MM.1S (cell line): ENCODE measurements around the gene PTPN1.

Source experiments
- DNase-seq: peaks from one replicate; pipeline ENCODE4 v3.0.0-alpha.2; 2015
- H2AFZ ChIP-seq: fragments of 300-600 bp; sonication (generic); 2 replicates; pipeline ENCODE4 v1.6.0; 2016; ENCODE audit warnings: antibody characterized with exemption, low read length
- H3F3A ChIP-seq: fragments of 300-600 bp; sonication (generic); 2 replicates; pipeline ENCODE4 v1.6.1; 2016; ENCODE audit warnings: mild to moderate bottlenecking, antibody characterized with exemption, low read length, moderate library complexity, mixed read lengths; ENCODE audit not compliant: insufficient read depth
- H3K27ac ChIP-seq: fragments of 300-600 bp; sonication (generic); 2 replicates; pipeline ENCODE4 v1.5.1; 2016; ENCODE audit warnings: mild to moderate bottlenecking, low read length
- H3K27me3 ChIP-seq: fragments of 300-600 bp; sonication (generic); replicated peaks from 2 replicates; pipeline ENCODE4 v1.6.0; 2016; ENCODE audit warnings: low read length; ENCODE audit not compliant: insufficient read depth
- H3K36me3 ChIP-seq: fragments of 300-600 bp; sonication (generic); replicated peaks from 2 replicates; pipeline ENCODE4 v1.6.1; 2016; ENCODE audit warnings: mild to moderate bottlenecking, low read length, mixed read lengths; ENCODE audit not compliant: insufficient read depth
- H3K4me1 ChIP-seq: fragments of 300-600 bp; sonication (generic); 2 replicates; pipeline ENCODE4 v1.6.1; 2016; ENCODE audit warnings: low read length, mixed read lengths
- H3K4me2 ChIP-seq: fragments of 300-600 bp; sonication (generic); 2 replicates; pipeline ENCODE4 v1.6.0; 2016; ENCODE audit warnings: low read depth, low read length
- H3K4me3 ChIP-seq: fragments of 300-600 bp; sonication (generic); 2 replicates; pipeline ENCODE4 v1.5.1; 2016; ENCODE audit warnings: low read length, mixed read lengths
- H3K79me2 ChIP-seq: fragments of 300-600 bp; sonication (generic); 2 replicates; pipeline ENCODE4 v1.6.1; 2016; ENCODE audit warnings: mixed run types, low read length, mixed read lengths
- H3K9ac ChIP-seq: fragments of 300-600 bp; sonication (generic); 2 replicates; pipeline ENCODE4 v1.6.1; 2016; ENCODE audit warnings: low read length, mixed read lengths
- H3K9me2 ChIP-seq: fragments of 300-600 bp; sonication (generic); replicated peaks from 2 replicates; pipeline ENCODE4 v1.6.1; 2016; ENCODE audit warnings: mild to moderate bottlenecking, low read length, mixed read lengths; ENCODE audit not compliant: insufficient read depth
- H3K9me3 ChIP-seq: fragments of 300-600 bp; sonication (generic); replicated peaks from 2 replicates; pipeline ENCODE4 v1.6.1; 2016; ENCODE audit warnings: mild to moderate bottlenecking, low read length, mixed read lengths; ENCODE audit not compliant: insufficient read depth
- H4K20me1 ChIP-seq: fragments of 300-600 bp; sonication (generic); 2 replicates; pipeline ENCODE4 v1.6.1; 2016; ENCODE audit warnings: mild to moderate bottlenecking, low read length, moderate library complexity, mixed read lengths; ENCODE audit not compliant: insufficient read depth
- CTCF ChIP-seq: fragments of 300-600 bp; sonication (generic); IDR thresholded peaks from 2 replicates; pipeline ENCODE4 v1.5.1; 2016; ENCODE audit warnings: antibody characterized with exemption, low read length, mixed read lengths
- EZH2 ChIP-seq: fragments of 300-600 bp; sonication (generic); optimal IDR thresholded peaks from 2 replicates; pipeline ENCODE3; 2017; ENCODE audit warnings: low read depth, mild to moderate bottlenecking, antibody characterized with exemption, low read length, mixed read lengths
- EZH2phosphoT487 ChIP-seq: fragments of 300-600 bp; sonication (generic); IDR thresholded peaks from 2 replicates; pipeline ENCODE4 v1.6.1; 2018; ENCODE audit warnings: antibody characterized with exemption, low read length

The PTPN1 gene

GRCh38 chr20:50552979-50553378, 42.8 kb downstream of the PTPN1 start:
- Histone ChIP-seq H3K27me3 (no peaks in the 10 kb centered on the region), H3F3A (no peaks in the 10 kb centered on the region), H3K9me3 (no peaks in the 10 kb centered on the region), H3K4me2 (no peak overlapping the region), H4K20me1 (no peaks in the 10 kb centered on the region; the same call in 1 of the 2 replicates), H3K4me3 (no peak overlapping the region), H3K9me2 (no peaks in the 10 kb centered on the region), H3K4me1 (no peaks in the 10 kb centered on the region), H3K9ac (no peak overlapping the region), H3K36me3 (no peaks in the 10 kb centered on the region), H2AFZ (no peak overlapping the region), H3K79me2 (peaks cover 14% of the 10 kb centered on the region; the same call in 1 of the 2 replicates), H3K27ac (no peak overlapping the region)
- no peak for TF ChIP-seq CTCF
- no peak for TF ChIP-seq EZH2phosphoT487
- TF ChIP-seq EZH2, result no peak
- DNase-seq, result no peak

DNA sequence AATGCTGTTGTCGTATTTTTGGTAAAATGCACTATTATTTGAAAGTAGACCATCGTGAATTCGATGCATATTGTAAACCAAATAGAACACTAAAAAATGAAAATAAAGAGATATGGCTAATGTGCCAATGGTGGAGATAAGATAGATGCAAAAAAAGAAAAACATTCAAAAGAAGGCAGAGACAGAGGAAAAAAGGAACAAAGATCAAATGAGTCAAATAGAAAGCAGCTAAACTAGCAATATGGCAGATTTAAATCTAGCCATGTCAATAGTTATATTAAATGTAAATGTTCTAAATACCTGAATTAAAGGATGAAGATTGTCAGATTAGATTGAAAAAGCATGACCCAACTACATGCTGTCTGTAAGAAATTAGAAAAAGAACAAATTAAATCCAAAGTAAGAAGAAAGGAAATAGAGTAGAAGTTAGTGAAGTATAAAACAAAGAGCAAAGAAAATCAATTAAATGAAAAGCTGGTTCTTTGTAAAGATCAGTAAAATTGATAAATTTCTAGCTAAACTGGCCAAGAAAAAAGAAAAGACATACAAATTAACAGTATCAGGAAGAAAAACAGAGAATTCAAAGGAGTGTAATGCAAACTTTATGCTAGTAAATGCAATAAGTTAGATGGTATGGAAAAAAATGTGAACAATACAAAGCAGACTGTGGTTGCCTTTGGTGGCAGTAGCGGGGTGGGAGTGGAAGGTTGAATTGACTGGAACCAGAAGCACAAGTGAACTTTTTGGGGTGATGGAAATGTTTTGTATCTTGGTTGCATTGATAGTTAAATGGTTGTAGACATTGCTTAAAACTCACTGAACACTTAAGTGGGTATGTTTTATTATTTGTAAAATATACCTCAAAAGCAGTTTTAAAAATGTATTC, 44.8 kb downstream of the PTPN1 start:
- Histone ChIP-seq H3K27me3 (no peaks in the 10 kb centered on the region), H3K36me3 (no peaks in the 10 kb centered on the region), H3K9me2 (no peaks in the 10 kb centered on the region), H3K4me3 (no peak overlapping the region), H3K4me2 (no peak overlapping the region), H3K27ac (no peak overlapping the region), H2AFZ (no peak overlapping the region), H3K4me1 (no peaks in the 10 kb centered on the region), H3K9ac (no peak overlapping the region), H3F3A (no peaks in the 10 kb centered on the region), H4K20me1 (no peaks in the 10 kb centered on the region; the same call in 1 of the 2 replicates), H3K79me2 (peaks cover 23% of the 10 kb centered on the region), H3K9me3 (no peaks in the 10 kb centered on the region)
- TF ChIP-seq EZH2, result no peak
- no peak for TF ChIP-seq CTCF
- DNase-seq, result no peak

GRCh38 chr20:50555662-50556061, 45.5 kb downstream of the PTPN1 start:
- Histone ChIP-seq H4K20me1 (no peaks in the 10 kb centered on the region; the same call in 1 of the 2 replicates), H3K27ac (no peak overlapping the region), H3K27me3 (no peaks in the 10 kb centered on the region), H3K4me1 (no peaks in the 10 kb centered on the region), H3K9me2 (no peaks in the 10 kb centered on the region), H3K4me2 (no peak overlapping the region), H3K4me3 (no peak overlapping the region), H3K79me2 (peaks cover 27% of the 10 kb centered on the region), H2AFZ (no peak overlapping the region), H3K9me3 (no peaks in the 10 kb centered on the region), H3F3A (no peaks in the 10 kb centered on the region), H3K9ac (no peak overlapping the region), H3K36me3 (no peaks in the 10 kb centered on the region)
- TF ChIP-seq CTCF (no peak), EZH2phosphoT487 (no peak), EZH2 (no peak)
- no peak for DNase-seq
